HepG2 (cell line): Measurements from ENCODE around the gene HSP90AB1. TPM values are rescaled to one million over a fixed set of nuclear protein-coding genes. Genes with fewer than 3 reads are reported as not detected.

Experiments
- ARNT2 ChIP-seq: sonication (generic); formaldehyde crosslinking; IDR thresholded peaks from 2 replicates; pipeline ENCODE4 v1.8.0; 2022; ENCODE audit warnings: mild to moderate bottlenecking, low read depth, missing genetic modification reagents, moderate library complexity
- CENPT ChIP-seq: sonication (generic); formaldehyde crosslinking; IDR thresholded peaks from 2 replicates; pipeline ENCODE4 v1.8.0; 2022; ENCODE audit warnings: low read depth, mild to moderate bottlenecking, moderate library complexity, missing genetic modification reagents
- ELF1 ChIP-seq: sonication (generic); formaldehyde crosslinking; IDR thresholded peaks from 2 replicates; pipeline ENCODE4 v1.4.0; 2020; ENCODE audit warnings: missing genetic modification reagents
- FOXO4 ChIP-seq: sonication (generic); formaldehyde crosslinking; conservative IDR thresholded peaks from 2 replicates; pipeline ENCODE4 v1.8.1; 2023; ENCODE audit warnings: missing genetic modification reagents
- KLF6 ChIP-seq: IDR thresholded peaks from 2 replicates; pipeline ENCODE4 v1.8.0; 2016; ENCODE audit warnings: missing biosample characterization, missing genetic modification reagents
- MAF1 ChIP-seq: sonication (generic); formaldehyde crosslinking; IDR thresholded peaks from 2 replicates; pipeline ENCODE4 v1.5.0; 2020; ENCODE audit warnings: missing genetic modification reagents, borderline replicate concordance
- MBNL3 ChIP-seq: fragments of 250-450 bp; sonication (Bioruptor Pico); conservative IDR thresholded peaks from 2 replicates; pipeline ENCODE4 v1.8.0; 2022; ENCODE audit warnings: mild to moderate bottlenecking, inconsistent platforms
- MIER3 ChIP-seq: IDR thresholded peaks from 2 replicates; pipeline ENCODE4 v1.6.1; 2016; ENCODE audit warnings: missing compliant biosample characterization, borderline replicate concordance
- MLX ChIP-seq: IDR thresholded peaks from 2 replicates; pipeline ENCODE4 v1.6.1; 2016
- MTA1 ChIP-seq: sonication (generic); formaldehyde crosslinking; IDR thresholded peaks from 2 replicates; pipeline ENCODE4 v1.4.0; 2020; ENCODE audit warnings: missing genetic modification reagents, mild to moderate bottlenecking, borderline replicate concordance
- MXD3 ChIP-seq: IDR thresholded peaks from 2 replicates; pipeline ENCODE4 v1.6.1; 2016; ENCODE audit warnings: mild to moderate bottlenecking, missing biosample characterization, missing genetic modification reagents
- MZF1 ChIP-seq: sonication (generic); formaldehyde crosslinking; IDR thresholded peaks from 2 replicates; pipeline ENCODE4 v1.8.1; 2023; ENCODE audit warnings: mild to moderate bottlenecking, missing genetic modification reagents, borderline replicate concordance
- NCOA5 ChIP-seq: sonication (generic); formaldehyde crosslinking; IDR thresholded peaks from 2 replicates; pipeline ENCODE4 v1.4.0; 2020; ENCODE audit warnings: missing genetic modification reagents
- RBAK ChIP-seq: sonication (generic); formaldehyde crosslinking; IDR thresholded peaks from 2 replicates; pipeline ENCODE4 v1.5.1; 2020; ENCODE audit warnings: mild to moderate bottlenecking, missing genetic modification reagents
- RCOR2 ChIP-seq: IDR thresholded peaks from 2 replicates; pipeline ENCODE4 v1.6.1; 2016; ENCODE audit warnings: missing biosample characterization, missing genetic modification reagents
- REPIN1 ChIP-seq: sonication (generic); formaldehyde crosslinking; IDR thresholded peaks from 2 replicates; pipeline ENCODE4 v1.8.0; 2022; ENCODE audit warnings: missing genetic modification reagents, low read depth, mild to moderate bottlenecking, borderline replicate concordance
- TP53 ChIP-seq: sonication (generic); formaldehyde crosslinking; conservative IDR thresholded peaks from 2 replicates; pipeline ENCODE4 v1.4.0; 2020; ENCODE audit warnings: missing genetic modification reagents
- ZBTB46 ChIP-seq: sonication (generic); formaldehyde crosslinking; IDR thresholded peaks from 2 replicates; pipeline ENCODE4 v1.4.0; 2020; ENCODE audit warnings: mild to moderate bottlenecking, missing genetic modification reagents, borderline replicate concordance
- ZEB1 ChIP-seq: IDR thresholded peaks from 2 replicates; pipeline ENCODE4 v1.6.1; 2012; ENCODE audit warnings: mild to moderate bottlenecking, low read depth, inconsistent platforms; ENCODE audit not compliant: insufficient replicate concordance
- ZFP36L2 ChIP-seq: sonication (generic); formaldehyde crosslinking; IDR thresholded peaks from 2 replicates; pipeline ENCODE4 v1.4.0; 2020; ENCODE audit warnings: missing genetic modification reagents
- ZNF253 ChIP-seq: sonication (generic); formaldehyde crosslinking; IDR thresholded peaks from 2 replicates; pipeline ENCODE4 v1.8.0; 2022; ENCODE audit warnings: mild to moderate bottlenecking, missing genetic modification reagents, borderline replicate concordance
- ZNF337 ChIP-seq: sonication (generic); formaldehyde crosslinking; IDR thresholded peaks from 2 replicates; pipeline ENCODE4 v1.5.1; 2020; ENCODE audit warnings: missing genetic modification reagents, low read depth, mild to moderate bottlenecking, borderline replicate concordance
- ZNF34 ChIP-seq: sonication (generic); formaldehyde crosslinking; IDR thresholded peaks from 2 replicates; pipeline ENCODE4 v1.4.0; 2020; ENCODE audit warnings: mild to moderate bottlenecking, missing genetic modification reagents, borderline replicate concordance
- ZNF343 ChIP-seq: sonication (generic); formaldehyde crosslinking; IDR thresholded peaks from 2 replicates; pipeline ENCODE4 v1.4.0; 2020; ENCODE audit warnings: mild to moderate bottlenecking, missing genetic modification reagents
- ZNF784 ChIP-seq: sonication (generic); formaldehyde crosslinking; IDR thresholded peaks from 2 replicates; pipeline ENCODE4 v1.5.1; 2020; ENCODE audit warnings: missing genetic modification reagents, mild to moderate bottlenecking, borderline replicate concordance
- ZNF792 ChIP-seq: IDR thresholded peaks from 2 replicates; pipeline ENCODE4 v1.6.1; 2016
- polyA plus RNA-seq, 8 experiments: library from polyadenylated mRNA; depleted of rRNA in 3 of 8; stranded (reverse) in 7 of 8; unstranded in 1 of 8; fragments of >200 nt; fragmentation: Illumina TruSeq in 4 of 8; extraction: Trizol in 4 of 8; gene quantifications; 2 replicates each; pipeline versions ENCODE4 v1.2.1 to v1.2.3, GENCODE V29; 2011 to 2016; ENCODE audit warnings: low read depth in 4 of 8, missing spikeins in 1 of 8, mixed read lengths in 1 of 8; ENCODE audit not compliant: insufficient read depth in 1 of 8
- total RNA-seq, 5 experiments: library from RNA; depleted of rRNA; stranded (reverse); fragments of >200 nt; fragmentation: Illumina TruSeq; extraction: Trizol; gene quantifications; 2 replicates each; pipeline ENCODE4 v1.2.3, GENCODE V29; 2016; ENCODE audit warnings: low read depth in 1 of 5

HSP90AB1 gene
- total and polyA plus RNA-seq, 2 of the 13 experiments (the other 11 are each of a cell fraction or from before 2014, with no cell fraction given): 1,325 to 1,472 TPM

- TF ChIP-seq MTA1 (peak; percentile 15; the same call in 1 of the 2 replicates), ZEB1 (peak; percentile 85), ZNF343 (peak; percentile 75; the same call in 1 of the 2 replicates), MIER3 (CRISPR knock-in tag) (peak; percentile 77; the same call in 1 of the 2 replicates), ZNF784 (CRISPR knock-in tag) (peak; percentile 95; the same call in 1 of the 2 replicates), ZFP36L2 (CRISPR knock-in tag) (no peak), NCOA5 (CRISPR knock-in tag) (no peak), ZBTB46 (CRISPR knock-in tag) (no peak), TP53 (no peak), ZNF337 (CRISPR knock-in tag) (no peak), MXD3 (CRISPR knock-in tag) (peak; percentile 85), RCOR2 (peak; percentile 33; the same call in 1 of the 2 replicates), CENPT (peak; percentile 64; the same call in 1 of the 2 replicates), ZNF34 (0 out of 2 replicates have a peak, but pooled peaks have one; percentile 60), REPIN1 (CRISPR knock-in tag) (peak; percentile 93), ZNF253 (CRISPR knock-in tag) (no peak), MAF1 (CRISPR knock-in tag) (no peak; the same call in 1 of the 2 replicates), MZF1 (0 out of 2 replicates have a peak, but pooled peaks have one; percentile 60), MBNL3 (CRISPR knock-in tag) (no peak), MLX (CRISPR knock-in tag) (peak; percentile 35; the same call in 1 of the 2 replicates), RBAK (CRISPR knock-in tag) (no peak), ELF1 (CRISPR knock-in tag) (peak; percentile 51), ZNF792 (peak; percentile 75), KLF6 (0 out of 2 replicates have a peak, but pooled peaks have one; percentile 78), FOXO4 (0 out of 2 replicates have a peak, but pooled peaks have one; percentile 86), ARNT2 (CRISPR knock-in tag) (peak; percentile 82)
These were observed 10.3 kb downstream of the HSP90AB1 start, which contains the start of gene SLC35B2 (continued) for GRCh38 chr6:44257025-44257752.
